ENCODE measurements around the gene PLPPR4.
"Not testable (repeated sequence)": the region's sequence is repeated elsewhere in the genome, so short reads cannot be mapped to it uniquely, and the experiment has no call there.

PLPPR4 gene

GRCh38 chr1:99264201-99265021 is at the start of gene PLPPR4:
Gene PLPPR4 (plus strand): TSS chr1:99264492. CDS start chr1:99264594, 102 bp downstream.
- DNase-seq (ENCODE audit: low read depth), result no peak

DNA sequence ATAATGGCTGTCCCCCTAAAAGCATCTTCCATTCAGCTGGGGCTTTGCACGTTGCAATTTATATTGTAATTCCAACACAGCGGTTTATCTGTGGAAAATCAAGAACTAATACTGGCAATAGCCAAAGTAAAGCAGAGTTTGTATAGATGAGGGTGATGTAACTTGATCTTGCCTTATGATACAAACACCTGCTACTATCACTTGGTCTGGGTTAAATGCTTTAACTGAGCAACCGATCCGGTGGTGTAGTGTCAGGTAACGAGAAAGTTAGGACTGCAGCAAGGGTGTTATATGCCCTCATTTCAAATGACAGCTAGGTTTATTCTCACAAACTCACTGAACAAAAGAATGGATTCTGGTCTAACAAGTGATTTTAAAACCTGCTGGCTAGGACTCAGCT is 47.3 kb upstream of the PLPPR4 start:
- no peak for DNase-seq (ENCODE audit: low read depth)

GRCh38 chr1:99217599-99217998 is 46.7 kb upstream of the PLPPR4 start:
- no peak for DNase-seq (ENCODE audit: low read depth)

DNA sequence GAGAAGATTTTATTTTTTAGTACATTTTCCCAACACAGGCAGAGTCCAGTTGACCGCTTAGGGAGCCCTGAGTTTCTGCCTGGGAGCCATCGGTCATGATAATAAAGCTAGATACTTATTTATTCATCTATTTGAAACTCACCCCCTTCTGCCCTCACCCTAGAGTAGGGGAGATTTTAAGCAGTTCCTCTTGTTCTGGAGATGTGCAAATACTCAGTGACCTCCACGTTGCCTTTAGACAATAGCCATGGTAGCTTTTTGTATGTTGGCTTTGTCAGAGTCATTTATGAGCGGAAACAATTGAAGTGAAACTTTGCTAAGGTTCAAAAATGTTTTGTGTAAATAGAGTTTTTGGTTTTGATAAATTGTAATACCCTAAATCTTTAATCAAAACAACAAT is 45.7 kb upstream of the PLPPR4 start:
- no peak for DNase-seq (ENCODE audit: low read depth)

GRCh38 chr1:99218999-99219398 is 45.3 kb upstream of the PLPPR4 start:
- DNase-seq (ENCODE audit: low read depth), result no peak

GRCh38 chr1:99227056-99227897 is 37.0 kb upstream of the PLPPR4 start:
- no peak for DNase-seq (ENCODE audit: low read depth)

GRCh38 chr1:99228153-99228552 is 36.1 kb upstream of the PLPPR4 start:
- DNase-seq (ENCODE audit: low read depth), result no peak

GRCh38 chr1:99229122-99229521 is 35.2 kb upstream of the PLPPR4 start:
- no peak for DNase-seq (ENCODE audit: low read depth)

DNA sequence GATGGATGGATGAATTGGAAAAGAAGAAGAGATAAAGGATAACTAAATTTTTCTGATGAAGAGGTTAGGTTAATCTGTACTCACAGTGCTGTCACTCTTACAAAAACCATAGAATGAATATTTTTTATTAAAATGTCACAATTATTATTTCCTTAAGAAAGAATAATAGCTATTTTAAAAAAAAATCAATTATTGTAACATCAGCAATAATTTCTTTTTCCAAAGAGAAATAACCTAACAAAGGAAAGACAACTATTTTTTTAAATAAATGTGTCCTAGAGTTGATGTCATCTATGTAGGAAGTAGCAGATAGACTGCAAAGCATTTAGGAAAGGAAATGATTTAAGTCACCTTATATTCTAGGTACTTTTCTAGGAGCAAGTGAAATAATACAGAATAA is 33.6 kb upstream of the PLPPR4 start:
- DNase-seq (ENCODE audit: low read depth), result no peak

GRCh38 chr1:99232172-99232571 is 32.1 kb upstream of the PLPPR4 start:
- no peak for DNase-seq (ENCODE audit: low read depth)

DNA sequence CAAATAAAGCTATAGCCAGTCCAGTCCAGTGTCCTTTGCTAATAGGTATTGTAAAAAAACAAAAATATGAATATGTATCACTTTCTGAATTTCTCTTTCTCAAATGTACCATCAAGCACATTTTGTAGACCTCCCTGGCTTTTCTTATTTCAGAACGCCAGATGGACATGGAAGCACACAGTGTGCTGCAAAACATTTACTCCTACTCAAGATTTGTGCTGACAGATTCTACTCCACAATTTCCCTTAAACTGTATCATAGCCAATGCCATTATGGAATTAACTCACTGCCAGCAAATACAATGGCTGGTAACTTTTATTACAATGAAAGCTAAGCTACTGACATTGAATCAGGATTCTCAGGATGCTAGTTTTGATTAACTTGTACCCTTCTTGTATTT is 30.8 kb upstream of the PLPPR4 start:
- DNase-seq (ENCODE audit: low read depth), result no peak

DNA sequence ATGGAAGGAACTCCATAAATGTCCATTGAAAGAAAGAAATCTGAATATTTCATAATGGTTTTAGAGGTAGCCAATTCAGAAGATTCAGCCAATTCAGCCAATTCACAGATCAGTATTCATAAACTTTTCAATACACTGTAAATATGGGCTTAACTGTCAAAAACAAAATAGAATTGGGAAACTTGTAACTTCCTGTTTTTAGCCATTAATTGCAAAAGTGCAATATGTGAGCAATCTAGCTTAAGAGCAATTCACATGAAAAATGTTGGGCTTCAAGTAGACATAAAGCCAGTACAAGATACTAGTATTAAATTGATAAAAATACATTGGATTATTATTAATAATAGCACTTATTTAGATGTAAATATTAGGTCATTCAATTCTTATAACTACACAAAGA is 27.5 kb upstream of the PLPPR4 start:
- no peak for DNase-seq (ENCODE audit: low read depth)

DNA sequence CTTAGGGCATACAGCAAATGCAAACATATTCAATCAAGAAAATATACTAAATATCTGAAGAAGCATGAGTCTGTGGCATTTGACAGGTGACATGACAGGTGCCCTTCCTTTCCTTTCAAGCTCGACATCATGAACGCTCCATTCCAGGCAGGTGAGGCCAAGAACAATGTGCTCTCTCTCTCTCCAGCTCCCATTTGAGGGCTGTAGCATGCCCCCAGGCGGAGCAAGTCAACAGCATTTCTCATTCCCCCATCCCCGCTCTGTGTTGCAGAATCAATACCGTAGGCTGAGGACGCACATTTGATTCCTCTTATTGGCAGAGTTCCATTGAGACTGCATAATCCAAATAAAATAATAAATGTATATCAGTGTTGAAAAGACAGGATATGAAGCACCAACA is 24.6 kb upstream of the PLPPR4 start:
- no peak for DNase-seq (ENCODE audit: low read depth)

GRCh38 chr1:99240621-99241020 is 23.7 kb upstream of the PLPPR4 start:
- DNase-seq (ENCODE audit: low read depth), result no peak

GRCh38 chr1:99246152-99246551 is 18.1 kb upstream of the PLPPR4 start:
- DNase-seq (ENCODE audit: low read depth), result no peak

DNA sequence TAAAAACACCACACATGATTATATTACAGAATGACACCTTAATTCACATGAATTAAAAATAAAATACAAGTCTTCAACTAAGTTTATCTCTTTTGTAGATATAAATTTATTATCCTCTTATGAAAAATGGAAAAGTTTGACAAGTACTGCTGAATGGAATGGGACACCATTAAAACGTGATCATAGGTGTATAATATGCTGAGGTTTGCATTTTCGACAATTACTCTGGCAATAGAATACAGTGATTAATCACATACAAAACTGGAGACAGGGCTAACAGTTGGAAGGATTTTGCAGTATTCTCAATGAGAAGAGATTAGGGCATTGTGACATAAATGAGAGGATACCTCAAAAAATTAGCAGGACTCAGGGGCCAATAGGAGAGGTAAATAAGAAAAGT is 17.1 kb upstream of the PLPPR4 start:
- no peak for DNase-seq (ENCODE audit: low read depth)

GRCh38 chr1:99250728-99251127 is 13.6 kb upstream of the PLPPR4 start:
- DNase-seq (ENCODE audit: low read depth), result no peak

GRCh38 chr1:99251308-99251707 is 13.0 kb upstream of the PLPPR4 start:
- no peak for DNase-seq (ENCODE audit: low read depth)

DNA sequence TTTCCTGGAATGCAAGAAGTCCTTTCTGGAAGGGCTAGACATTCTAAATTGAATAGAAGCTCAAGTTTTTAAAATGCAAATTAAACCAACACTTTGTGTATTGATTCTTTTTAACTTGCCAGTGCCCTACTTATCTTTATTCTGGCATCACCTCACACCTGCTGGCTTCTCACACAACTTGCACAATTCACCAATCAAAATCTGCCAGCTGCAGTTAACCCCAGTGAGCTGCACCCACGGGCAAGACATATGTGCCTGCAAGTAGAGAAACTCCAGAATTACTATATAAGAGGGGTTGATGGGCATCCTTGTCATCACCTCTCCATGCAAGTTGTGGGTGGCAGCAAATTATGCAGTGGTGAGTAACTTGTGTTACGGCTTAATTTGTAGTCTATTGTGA is 11.7 kb upstream of the PLPPR4 start:
- DNase-seq (ENCODE audit: low read depth), result no peak

- DNase-seq (ENCODE audit: low read depth), result not testable (repeated sequence)
Measured at GRCh38 chr1:99260402-99260801, 3.9 kb upstream of the PLPPR4 start.

DNA sequence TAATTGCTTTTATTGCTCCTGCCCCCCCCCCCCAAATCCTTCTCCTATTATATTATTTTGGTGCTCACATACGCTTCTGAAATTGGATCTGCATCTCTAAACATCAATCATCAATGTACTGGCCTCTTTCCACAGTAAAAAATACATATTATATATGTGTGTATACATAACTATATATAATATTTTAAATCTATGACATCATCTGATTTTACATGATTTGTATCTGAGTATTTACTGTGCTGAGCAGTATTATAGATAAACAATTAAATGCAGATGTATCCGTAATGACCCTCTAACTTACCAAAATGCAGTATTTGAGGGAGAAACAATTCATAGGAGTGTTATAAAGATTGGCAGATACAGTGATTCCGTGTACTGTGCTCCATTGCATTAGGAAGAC is 832 bp downstream of the PLPPR4 start:
- no peak for DNase-seq (ENCODE audit: low read depth)

GRCh38 chr1:99266726-99267125 is 2.4 kb downstream of the PLPPR4 start:
- DNase-seq (ENCODE audit: low read depth), result no peak

- DNase-seq (ENCODE audit: low read depth), result no peak
Measured at GRCh38 chr1:99268021-99268420, 3.7 kb downstream of the PLPPR4 start.

Data from activated T-helper 9 cell treated with anti-CD3 and anti-CD28 coated beads, Interleukin-2, amount 50 U/mL, for 16 hours (primary cell).